G401 (cell line): ENCODE measurements around the gene ZBTB2. TPM values are rescaled to one million over a fixed set of nuclear protein-coding genes. Genes with fewer than 3 reads are reported as not detected.
"Not testable (repeated sequence)": the region's sequence is repeated elsewhere in the genome, so short reads cannot be mapped to it uniquely, and the experiment has no call there.

ENCODE experiments used
- DNase-seq: peaks from one replicate; pipeline ENCODE4 v3.0.0-alpha.2; 2015; ENCODE audit warnings: low spot score
- in situ Hi-C: cut with HindIII; loops from 2 replicates; pipeline ENCODE4 v1.10.0; 2016; ENCODE audit warnings: low sequenced_read_pairs, mixed read lengths
- total RNA-seq: library from RNA; depleted of rRNA; stranded (reverse); fragments of >200 nt; shearing (Covaris generic); gene quantifications from 2 replicates; pipeline ENCODE4 v1.2.3, GENCODE V29; 2014; rRNA removed

ZBTB2 gene
- total RNA-seq, 1 experiment from 2014 or later, result 23.6 TPM

DNA sequence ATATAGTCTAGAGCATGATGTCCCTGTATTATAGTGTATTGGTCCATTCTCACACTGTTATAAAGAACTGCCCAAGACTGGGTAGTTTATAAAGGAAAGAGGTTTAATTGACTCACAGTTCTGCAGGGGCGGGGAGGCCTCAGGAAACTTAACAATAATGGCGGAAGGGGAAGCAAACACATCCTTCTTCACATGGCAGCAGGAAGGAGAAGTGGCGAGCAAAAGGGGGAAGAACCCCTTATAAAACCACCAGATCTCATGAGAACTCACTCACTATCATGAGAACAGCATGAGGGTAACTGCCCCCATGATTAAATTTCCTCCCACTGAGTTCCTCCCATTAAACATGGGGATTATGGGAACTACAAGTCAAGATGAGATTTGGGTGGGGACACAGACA, 75.7 kb downstream of the ZBTB2 start:
- in situ Hi-C loops, result loop anchor here (25.0 kb wide), 1 partner anchor 303 kb away; no protein-coding TSS in a partner anchor
- not testable (repeated sequence) for DNase-seq

Other genes with a start within 250 kb of the ZBTB2 start
- 13.0 and 15.4 TPM in 2 replicates for gene AKAP12, start 151.6 kb downstream of the ZBTB2 start, total RNA-seq
- gene RMND1, start 60.6 kb upstream of the ZBTB2 start, total RNA-seq, result 19.8 and 30.7 TPM in 2 replicates
- gene CCDC170, start 102.5 kb upstream of the ZBTB2 start, total RNA-seq, result not detected in 2 replicates